GM08714 (cell line): ENCODE results near the gene LZTS2.
"Not testable (repeated sequence)": the region's sequence is repeated elsewhere in the genome, so short reads cannot be mapped to it uniquely, and the experiment has no call there.

ENCODE experiments used
- H3K4me3 ChIP-seq: fragments of 200-500 bp; sonication (Bioruptor generic); 2 replicates; pipeline ENCODE4 v1.5.1; 2014; ENCODE audit warnings: mild to moderate bottlenecking, low read length, inconsistent platforms
- ZNF274 ChIP-seq: IDR thresholded peaks from 2 replicates; pipeline ENCODE4 v1.6.1; 2012; ENCODE audit warnings: mild to moderate bottlenecking, low read depth, low read length

Gene LZTS2

DNA sequence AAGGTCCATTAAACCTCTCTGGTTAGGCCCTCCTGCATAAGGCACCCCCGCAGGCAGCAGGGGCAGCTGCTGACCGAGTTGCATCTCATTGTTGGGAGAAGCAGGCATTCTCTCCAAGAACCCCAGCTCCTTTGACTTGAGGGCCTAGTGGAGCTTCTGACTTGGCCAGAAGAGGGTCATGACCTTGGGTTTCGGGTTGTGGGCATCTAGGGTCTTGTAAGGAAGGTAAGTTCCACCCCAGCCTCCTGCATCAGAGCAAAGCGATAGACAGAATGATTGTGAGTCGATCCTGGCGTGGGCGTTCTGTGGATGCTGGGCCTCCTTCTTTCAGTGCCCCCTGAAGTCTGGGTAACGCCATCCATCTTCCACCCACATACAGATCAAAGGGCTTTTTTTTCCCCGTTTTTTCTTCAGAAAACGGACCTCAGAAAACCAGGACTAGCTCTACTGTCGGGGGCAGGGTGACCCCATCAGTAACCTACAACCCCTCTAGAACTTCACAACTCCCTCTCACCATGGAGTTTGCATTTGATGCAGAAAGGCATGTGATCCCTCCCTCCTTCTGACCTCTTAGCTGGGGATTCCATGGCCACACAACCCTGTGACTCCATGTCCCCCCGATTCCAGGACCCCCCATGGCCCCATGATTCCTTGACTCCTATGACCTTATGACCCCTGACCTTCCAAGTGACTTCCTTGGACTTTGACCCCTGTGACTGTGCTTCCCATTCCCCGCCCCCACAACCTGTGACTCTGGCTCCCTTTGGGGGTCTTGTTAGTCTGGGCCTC lies 27.3 kb upstream of the LZTS2 start:
- no peak overlapping the region for H3K4me3 ChIP-seq
- TF ChIP-seq ZNF274 = no peak

- TF ChIP-seq ZNF274 = no peak
- no peak overlapping the region for H3K4me3 ChIP-seq
Observed at GRCh38 chr10:100972904-100973535, 26.6 kb upstream of the LZTS2 start.

GRCh38 chr10:100975397-100975796 lies 24.2 kb upstream of the LZTS2 start:
- H3K4me3 ChIP-seq = not testable (repeated sequence)

- no peak overlapping the region for H3K4me3 ChIP-seq
- TF ChIP-seq ZNF274 = no peak
Observed at GRCh38 chr10:100976906-100977305, 22.7 kb upstream of the LZTS2 start.

- H3K4me3 ChIP-seq = no peak overlapping the region
- no peak for TF ChIP-seq ZNF274
Observed at GRCh38 chr10:100977436-100977835, 22.2 kb upstream of the LZTS2 start.

- TF ChIP-seq ZNF274 = no peak
Observed at GRCh38 chr10:100978121-100978900, 21.3 kb upstream of the LZTS2 start.

GRCh38 chr10:100978901-100979195 lies 20.8 kb upstream of the LZTS2 start:
- no peak for TF ChIP-seq ZNF274
- H3K4me3 ChIP-seq = no peak overlapping the region

More at GRCh38 chr10:100978121-100978900, 21.3 kb upstream of the LZTS2 start:
- H3K4me3 ChIP-seq = no peak overlapping the region

GRCh38 chr10:100979791-100980272 lies 19.8 kb upstream of the LZTS2 start:
- no peak for TF ChIP-seq ZNF274
- H3K4me3 ChIP-seq = no peak overlapping the region

GRCh38 chr10:100980311-100980710 lies 19.3 kb upstream of the LZTS2 start:
- no peak for TF ChIP-seq ZNF274
- H3K4me3 ChIP-seq = no peak overlapping the region

- TF ChIP-seq ZNF274 = no peak
- H3K4me3 ChIP-seq = no peak overlapping the region
Observed at GRCh38 chr10:100980711-100981110, 18.9 kb upstream of the LZTS2 start.

- TF ChIP-seq ZNF274 = no peak
- H3K4me3 ChIP-seq = no peak overlapping the region
Observed at GRCh38 chr10:100981178-100981772, 18.3 kb upstream of the LZTS2 start.

DNA sequence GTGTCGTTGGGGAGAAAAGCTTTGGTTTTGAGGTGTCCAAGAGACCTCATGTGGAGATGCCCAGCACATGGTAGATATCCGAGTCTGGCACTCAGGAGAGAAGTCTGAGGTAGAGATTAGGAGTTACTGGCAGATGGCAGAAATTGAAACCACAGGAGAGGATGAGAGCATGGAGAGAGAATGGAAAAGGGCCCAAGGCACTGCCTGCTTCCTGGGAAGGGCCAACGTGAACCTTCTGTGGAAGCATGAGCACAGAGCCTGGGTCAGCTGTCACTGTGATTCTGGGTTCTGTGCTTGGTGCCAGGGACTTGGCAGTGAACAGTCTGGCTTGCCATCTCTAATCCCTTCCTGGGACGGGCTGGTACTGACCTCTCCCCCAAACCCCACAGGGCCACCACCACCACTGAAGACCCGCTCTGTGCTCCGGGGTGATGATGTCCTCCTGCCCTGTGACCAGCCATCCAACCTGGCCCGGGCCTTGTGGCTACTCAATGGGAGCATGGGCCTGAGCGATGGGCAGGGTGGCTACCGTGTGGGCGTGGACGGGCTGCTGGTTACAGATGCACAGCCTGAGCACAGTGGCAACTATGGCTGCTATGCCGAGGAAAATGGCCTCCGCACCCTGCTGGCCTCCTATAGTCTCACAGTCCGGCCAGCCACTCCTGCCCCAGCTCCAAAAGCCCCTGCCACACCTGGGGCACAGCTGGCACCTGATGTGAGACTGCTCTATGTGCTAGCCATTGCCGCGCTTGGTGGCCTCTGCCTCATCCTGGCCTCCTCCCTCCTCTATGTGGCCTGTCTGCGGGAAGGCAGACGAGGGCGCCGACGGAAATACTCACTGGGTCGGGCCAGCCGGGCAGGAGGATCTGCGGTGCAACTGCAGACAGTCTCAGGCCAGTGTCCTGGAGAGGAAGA lies 16.4 kb upstream of the LZTS2 start:
- H3K4me3 ChIP-seq = no peak overlapping the region
- no peak for TF ChIP-seq ZNF274

DNA sequence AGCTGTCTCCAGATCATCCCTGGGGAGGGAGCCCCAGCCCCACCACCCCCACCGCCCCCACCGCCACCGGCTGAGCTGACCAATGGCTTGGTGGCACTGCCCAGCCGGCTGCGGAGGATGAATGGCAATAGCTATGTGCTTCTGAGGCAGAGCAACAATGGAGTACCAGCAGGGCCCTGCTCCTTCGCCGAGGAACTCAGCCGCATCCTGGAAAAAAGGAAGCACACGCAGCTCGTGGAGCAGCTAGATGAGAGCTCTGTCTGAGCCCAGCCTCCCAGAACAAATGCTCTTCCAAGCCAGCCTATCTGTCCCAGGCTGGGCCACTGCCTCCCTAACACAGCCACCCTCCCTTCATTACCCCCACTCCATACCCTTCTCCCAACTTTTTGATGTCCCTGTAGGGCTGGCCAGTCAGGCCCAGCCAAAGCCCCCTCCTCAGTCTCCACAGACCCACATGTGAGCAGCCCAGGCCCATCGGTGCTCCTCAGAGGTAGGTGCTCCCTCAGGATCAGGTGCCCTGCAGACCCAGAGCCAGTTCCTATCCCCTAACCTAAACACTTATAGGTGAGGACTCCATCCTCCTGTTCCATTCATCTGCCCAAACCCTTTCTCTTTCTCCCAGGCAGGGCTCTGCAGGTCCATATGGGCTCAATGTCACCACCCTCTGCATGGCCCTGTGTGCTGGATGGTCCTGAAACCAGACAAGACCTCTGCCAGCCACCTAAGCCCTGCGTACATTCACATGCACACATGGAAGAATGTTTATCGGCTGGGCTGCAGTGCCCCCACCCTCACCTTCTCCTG lies 15.5 kb upstream of the LZTS2 start:
- TF ChIP-seq ZNF274 = no peak
- no peak overlapping the region for H3K4me3 ChIP-seq
